HG03103 (cell line): ENCODE results near the gene JADE3.

ENCODE experiments used
- ATAC-seq: cut with Tn5 transposase; IDR thresholded peaks from one replicate; pipeline ENCODE4 v1.9.1; 2021; ENCODE audit warnings: low read depth; ENCODE audit not compliant: unreplicated experiment

Gene JADE3

DNA sequence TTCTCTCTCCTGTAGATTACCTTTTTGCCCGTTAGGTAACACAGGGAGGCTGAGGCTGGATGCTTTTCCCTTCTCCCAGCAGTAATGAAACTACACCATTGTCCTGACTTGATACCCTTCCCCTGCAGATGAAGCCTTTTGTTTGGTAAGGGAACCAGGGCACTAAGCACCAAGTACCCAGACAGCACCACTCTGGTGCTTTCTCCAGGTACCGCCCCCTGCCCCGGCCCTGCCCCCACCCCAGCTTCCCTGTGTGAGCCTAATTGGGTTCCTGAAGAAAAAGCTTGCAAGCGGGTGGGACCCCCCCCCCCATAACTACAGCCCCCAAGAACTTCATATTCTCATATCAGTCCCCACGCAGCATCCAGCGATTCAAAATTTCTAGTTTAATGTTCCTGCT is 79.8 kb downstream of the JADE3 start:
- no peak for ATAC-seq

DNA sequence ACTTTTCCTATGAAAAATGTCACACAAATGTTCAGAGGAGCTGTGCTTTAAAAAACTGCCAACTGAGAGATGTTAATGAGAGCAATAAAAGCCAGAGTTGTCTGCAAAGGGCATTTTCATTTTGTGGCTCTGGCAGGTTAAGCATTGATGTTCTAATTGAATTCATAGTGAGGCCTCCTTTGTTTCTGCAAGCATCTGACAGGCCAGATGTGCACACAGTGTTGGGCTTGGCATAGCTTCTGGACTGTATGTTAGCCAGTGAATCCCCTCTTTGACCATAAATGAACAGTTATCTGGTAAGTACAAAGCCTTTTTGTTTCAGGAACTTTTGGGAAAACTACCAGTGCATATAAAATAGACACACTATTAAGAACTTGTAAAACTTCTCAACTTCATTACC is 81.9 kb downstream of the JADE3 start:
- no peak for ATAC-seq

DNA sequence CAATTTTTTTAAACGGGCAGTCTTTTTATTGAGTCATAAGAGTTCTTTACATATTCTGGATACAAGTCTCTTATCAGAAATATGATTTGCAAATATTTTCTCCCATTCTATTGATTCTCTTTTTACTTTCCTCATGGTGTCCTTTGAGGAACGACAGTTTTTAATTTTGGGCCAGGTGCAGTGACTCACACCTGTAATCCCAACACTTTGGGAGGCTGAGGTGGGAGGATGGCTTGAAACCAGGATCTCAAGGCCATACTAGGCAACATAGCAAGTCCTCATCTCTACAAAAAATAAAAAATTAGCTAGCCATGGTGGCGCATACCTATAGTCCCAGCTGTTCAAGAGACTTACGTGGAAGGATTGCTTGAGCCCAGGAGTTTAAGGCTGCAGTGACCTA is 99.9 kb downstream of the JADE3 start:
- ATAC-seq = no peak

DNA sequence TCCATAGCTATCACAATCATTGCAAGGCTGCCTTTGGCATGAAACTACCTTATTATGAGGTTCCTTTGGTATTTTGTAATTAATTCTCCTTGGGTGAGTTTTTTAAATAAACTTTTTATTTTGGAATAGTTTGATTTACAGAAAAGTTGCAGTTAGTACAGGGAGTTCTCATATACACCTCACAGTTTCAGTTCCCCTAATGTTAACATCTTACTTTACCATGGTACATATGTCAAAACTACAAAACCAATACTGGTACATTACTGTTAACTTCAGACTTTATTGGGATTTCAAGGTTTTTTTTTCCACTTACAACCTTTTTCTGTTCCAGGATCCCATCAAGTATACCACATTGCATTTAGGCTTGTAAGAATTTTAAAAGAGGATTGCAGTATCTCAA is 114.0 kb downstream of the JADE3 start:
- ATAC-seq = no peak

DNA sequence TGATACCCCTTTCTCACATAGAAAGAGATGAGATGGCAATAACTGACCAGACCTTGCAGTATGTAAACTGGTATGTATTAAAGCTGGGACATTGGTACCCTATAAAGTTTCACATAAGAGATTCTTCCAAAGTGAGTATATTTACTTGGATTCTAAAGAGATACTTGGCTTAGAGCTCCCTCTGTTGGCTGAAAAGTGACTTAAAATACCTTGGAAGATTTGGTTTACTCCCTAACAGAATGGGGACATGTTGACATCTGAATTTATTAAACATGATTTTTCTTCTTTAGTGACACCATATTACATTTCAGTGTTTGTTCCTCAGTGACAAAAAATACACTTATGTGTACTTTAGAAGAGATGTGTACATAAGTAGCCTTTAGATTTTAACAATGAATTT is 118.1 kb downstream of the JADE3 start:
- ATAC-seq = no peak

DNA sequence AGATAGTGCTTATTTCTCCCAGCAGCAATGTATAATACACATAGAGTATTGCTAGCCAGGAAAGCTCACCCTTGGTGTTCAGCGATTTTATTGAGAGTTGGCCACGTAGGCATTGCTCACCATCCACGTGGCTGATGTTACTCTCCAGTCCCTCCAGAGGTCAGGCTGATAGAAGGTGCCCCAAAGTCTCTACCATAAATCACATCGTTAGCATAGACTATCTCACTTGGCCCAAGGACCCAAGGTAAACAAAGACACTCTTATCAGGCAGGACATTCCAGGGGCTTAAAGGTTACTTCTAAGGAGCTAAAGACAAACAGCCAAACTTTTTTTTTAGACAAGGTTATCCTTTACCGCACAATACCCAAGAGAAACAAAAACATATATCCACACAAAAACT is 135.8 kb downstream of the JADE3 start:
- no peak for ATAC-seq

DNA sequence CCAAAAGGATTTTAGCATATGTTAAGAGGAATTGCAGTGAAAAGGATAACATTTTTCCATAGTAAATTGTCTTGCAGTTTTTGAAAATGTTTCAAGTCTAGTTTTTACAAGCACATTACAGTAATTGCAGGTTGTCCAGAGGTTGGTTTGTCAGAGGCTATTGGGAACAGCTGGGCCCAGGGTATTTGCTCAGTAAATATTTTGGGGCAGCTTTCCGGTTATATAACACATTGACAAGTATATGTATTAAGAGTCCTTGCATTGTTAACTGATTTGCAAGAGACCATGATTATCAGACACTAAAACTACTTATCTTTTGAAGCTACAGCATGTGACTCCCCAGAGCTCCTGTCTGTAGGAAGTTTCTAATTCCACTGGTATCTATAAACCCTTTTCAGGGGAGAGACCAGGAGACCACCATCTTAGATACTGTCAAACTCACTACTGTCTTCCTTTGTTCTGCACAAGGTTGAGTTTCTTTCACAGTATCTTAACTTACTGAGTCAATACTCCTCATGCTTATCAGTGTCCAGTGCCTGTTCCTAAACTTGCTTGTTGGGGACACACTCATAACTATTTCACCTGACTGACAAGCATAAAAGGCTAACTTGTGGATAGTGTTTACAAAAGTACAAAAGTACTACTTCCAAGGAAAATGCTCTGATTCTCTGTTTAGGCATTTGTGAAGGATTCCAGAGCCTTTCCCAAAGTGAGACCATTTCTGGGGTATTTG is 147.1 kb downstream of the JADE3 start:
- ATAC-seq = no peak

DNA sequence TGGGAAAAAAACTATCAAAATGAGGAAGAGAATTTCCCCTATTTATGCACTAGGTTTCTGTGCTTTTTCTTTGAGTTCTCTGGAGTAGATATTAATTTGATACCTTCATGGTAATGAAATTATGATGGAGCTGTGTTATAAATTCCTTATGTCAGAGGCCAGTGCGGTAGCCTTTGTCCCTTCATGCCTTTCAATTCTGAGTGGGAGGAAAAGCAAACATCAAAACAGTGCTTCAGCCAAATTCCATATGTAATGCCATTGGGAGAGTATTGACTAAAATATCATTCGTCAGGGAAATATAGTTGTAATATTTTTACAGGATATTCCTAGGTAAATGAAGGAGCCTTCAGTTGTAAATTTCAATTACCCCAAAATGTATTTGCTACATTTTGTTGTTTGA is 148.5 kb downstream of the JADE3 start:
- no peak for ATAC-seq

DNA sequence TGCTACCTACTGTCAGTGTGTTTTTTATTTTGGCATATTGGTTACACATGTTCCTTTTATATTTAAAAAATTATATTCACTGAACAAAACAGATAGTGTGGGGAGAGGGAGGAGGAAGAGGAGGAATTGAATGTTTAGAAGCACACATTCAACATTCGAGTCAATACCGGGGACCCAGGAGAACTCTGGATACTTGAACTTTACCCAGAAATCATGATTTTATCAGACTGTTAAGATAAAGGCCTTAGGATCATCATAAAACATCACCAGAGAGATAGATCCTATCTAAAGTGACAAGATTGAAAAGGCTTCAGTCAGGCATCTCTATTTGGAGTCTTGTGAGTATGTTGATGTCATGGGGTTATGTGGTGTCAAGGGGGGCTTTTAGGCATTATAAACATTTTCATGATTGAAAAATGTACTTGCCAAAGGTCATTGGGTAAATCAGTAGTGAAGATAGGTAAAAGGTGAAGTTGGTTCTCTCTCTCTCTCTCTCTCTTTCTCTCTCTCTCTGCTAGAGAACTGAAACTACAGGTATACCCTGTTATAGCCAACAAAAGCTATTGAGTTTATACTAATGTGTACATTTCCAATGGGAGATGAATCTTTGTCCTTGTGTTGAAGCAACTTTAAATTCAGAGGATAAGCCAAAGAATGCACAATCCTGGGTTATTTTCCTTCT is 149.2 kb downstream of the JADE3 start:
- ATAC-seq = no peak

DNA sequence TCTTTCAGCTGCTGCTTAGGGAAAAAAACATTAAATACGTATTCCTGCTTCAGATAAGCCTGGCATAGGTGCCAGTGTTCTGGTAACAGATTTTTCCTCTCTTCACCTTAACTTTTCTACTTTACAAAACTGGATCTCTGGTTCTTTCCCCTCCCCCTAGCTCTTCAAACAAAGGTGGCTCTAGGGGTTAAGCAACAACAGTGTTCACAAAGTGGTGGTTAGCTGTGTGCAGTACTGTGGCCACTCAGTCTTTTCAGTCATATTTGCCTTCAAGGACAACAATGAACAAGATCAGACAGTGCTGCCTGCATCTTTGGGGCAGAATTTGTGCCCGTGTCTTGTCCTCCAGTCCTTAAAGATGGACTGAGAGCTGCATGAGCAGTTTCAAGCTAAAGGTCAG is 151.0 kb downstream of the JADE3 start:
- ATAC-seq = no peak

DNA sequence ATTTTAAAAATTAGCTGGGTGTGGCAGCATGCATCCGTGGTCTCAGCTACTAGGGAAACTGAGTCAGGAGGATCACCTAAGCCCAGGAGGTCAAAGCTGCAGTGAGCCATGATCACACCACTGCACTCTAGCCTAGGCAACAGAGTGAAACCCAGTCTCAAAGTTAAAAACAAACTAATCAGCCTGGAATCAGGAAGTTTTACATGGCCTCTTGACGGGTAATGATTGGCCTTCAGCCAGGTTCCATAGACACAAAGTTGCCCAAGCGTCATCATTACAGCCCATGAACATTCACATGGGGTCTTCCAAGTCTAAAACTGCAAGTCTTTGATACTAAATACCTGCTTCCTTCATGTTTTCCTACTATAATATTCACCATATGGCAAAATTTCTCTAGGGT is 156.0 kb downstream of the JADE3 start:
- ATAC-seq = no peak

DNA sequence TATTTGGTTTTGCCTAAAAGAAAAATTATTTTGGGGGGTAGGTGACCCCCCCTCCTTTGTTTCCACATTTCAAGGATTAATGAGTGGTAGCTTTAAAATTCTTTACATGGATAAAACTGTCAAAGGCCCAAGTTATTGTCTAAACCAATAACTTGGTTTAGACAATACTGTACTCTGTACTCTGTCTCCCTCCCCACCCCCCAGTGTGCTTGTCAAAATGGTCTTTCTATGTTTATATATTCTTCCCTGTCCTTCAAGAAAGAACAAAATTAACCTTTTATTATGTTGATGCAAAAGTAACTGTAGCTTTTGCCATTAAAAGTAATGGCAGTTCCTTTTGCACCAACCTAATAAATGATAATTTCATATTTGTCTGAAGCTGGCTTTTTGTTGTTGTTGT is 156.5 kb downstream of the JADE3 start:
- ATAC-seq = no peak

DNA sequence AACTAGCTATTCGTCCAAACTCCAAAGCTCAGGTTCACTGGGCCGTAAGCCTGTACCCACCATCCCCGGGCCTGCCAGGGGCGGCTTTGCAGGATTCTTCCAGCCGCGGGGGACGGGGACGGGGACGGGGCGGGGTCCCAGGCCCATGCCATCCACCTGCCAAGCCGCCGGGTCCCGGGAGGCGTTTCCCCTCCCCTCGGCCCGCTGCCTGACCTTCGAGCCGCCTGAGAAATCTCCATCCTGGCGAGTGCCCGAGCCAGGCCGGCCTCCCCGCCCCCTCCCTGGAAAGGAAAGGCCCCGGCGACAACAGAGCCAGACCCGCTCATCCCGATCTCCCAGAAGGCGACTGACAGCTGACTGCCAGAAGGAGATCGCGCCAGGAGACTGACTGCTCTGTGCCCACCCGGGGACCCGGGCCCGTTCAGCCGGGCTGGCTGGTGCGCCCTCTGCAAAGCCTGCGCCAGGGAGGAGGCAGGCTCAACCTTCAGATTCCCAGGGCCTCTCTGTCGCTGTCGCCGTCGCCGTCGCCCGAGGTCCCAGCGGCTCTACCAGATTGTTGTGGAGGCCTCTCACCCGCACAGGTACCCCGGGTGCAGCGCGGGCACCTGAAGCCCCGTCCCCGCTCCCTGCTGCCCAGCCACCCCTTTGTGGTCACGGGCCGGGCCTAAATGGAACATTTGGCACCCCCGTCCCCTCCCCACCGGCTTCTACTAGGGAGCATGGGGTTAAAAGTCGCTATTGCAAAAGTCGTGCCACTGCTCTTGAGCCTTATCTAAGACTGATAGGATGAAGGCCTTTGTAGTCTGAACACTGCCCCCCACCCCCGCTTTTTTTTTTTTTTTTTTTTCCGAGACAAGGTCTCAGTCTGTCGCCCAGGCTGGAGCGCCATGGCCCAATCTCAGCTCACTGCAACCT is 166.2 kb downstream of the JADE3 start, which contains the start of gene RGN:
RGN (plus strand) TSS at position 315 of the 915 bp plus-strand sequence. CDS start 2,702 bp downstream, outside the sequence.
- no peak for ATAC-seq

DNA sequence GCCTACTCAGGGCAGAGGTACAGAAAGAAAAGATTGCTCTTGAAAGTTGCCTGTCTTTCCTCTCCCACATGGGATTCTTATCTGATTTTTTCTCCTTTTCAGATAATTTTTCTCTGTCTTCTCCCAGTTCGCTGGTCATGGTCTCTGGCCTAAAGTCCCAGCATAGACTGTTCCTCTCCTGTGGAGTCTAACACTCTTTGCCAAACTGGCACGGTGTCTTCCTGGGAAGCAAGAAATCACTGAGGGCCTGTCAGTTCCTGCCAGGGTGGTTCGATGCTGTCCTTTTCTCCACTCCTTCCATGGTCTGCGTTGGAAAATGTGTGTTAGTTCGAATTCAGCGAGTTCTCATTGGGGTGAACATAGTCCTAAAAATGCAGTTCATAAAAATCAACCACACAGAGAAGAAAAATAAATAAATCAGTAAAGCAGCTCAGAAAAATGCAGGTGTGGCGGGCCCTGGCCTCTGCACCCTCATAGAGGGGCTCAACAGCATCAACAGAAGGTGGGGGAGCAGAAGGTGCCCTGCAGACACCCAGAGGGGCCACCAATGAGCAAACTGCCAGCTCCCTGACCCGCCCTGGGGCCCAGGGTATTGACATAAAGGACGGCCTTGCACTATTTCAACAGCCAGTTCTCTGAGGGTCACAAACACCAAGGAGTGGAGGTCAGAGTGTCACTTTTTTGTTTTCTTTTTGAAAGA is 168.1 kb downstream of the JADE3 start:
- ATAC-seq = no peak

DNA sequence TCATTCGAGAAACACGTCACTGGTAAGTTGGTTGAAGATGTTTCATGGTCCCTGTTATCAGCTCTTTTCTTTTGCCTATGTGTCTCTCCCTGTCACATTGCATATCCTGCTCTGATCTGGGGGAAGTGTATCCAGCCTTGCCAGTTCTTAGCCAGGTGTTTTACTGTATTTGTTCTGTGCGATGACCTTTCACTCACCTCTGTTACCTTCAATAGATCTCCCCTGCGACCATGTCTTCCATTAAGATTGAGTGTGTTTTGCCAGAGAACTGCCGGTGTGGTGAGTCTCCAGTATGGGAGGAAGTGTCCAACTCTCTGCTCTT is 168.7 kb downstream of the JADE3 start:
- ATAC-seq = no peak

DNA sequence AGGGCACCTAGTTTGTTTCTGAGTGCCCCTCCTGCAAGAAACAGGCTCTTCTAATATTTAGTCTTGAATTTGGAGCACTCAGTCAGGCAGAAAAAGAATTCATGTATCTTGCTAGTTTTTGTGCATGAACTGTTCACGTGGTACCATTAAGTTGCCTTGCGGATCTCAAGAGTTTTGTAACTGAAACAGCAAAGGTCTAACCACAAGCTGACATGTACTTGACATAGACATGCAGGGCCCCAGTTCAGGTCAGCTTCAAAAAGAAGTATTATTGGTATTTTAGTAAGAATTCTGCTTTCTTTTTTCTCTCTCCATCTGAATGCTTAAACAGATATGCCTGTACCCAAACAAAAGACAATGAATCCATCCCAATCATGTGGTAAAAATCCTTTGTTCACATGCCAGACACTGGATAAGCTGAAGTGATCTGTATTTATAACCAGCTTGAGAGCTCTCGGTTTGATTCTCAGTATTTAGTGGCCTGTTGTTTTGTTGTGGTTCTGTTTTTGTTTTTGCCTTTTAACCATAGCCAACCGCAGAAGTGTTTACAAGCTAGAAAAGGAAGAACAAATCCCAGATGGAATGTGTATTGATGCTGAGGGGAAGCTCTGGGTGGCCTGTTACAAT is 179.0 kb downstream of the JADE3 start:
- ATAC-seq = no peak

DNA sequence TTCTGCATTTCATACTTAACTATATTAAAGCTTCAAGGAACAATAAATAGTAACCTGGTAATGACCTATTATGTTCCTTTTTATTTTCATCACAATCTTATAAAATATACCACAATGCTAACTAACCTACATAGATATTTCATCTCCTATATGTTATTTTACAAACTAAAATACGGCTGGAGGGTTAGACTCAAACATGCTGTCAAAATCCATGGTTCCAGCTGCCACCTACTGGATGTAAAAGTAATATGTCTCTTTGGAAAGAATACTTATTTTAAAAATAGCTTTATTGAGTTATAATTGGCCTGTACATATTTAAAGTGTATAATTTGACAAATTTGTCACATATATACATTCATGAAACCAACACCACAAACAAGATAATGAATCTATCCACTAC is 181.0 kb downstream of the JADE3 start:
- ATAC-seq = no peak

DNA sequence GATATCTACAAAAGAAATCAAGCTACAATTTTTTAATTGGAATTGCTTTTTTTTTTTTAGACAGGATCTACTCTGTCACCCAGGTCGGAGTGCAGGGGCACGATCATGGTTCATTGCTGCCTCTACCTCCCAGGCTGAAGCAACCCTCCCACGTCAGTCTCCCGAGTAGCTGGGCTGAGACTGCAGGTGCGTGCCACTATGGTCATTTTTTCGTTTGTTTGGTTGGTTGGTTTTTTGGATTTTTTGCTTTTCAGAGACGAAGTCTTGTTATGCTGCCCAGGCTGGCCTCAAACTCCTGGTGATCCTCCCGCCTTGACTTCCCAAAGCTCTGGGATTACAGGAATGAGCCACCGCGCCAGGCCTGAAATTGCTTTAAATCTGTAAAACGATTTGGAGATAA is 181.6 kb downstream of the JADE3 start:
- ATAC-seq = no peak

DNA sequence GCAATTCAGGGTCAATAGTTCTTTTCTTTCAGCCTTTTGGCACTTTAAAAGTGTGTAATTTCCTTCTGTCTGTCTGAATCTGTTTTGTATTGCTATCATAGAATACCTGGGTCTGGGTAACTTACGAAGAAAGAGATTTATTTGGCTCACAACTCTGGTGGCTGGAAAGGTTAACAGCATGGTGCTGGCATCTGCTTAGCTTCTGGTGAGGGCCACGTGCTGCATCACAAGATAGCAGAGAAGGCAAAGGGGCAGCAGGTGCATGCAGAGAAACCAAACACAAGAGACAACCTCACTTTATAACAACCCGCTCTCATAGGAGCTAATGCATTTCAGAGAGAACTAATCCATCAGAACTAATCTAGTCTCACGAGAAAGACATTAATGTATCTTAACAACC is 184.8 kb downstream of the JADE3 start:
- no peak for ATAC-seq

DNA sequence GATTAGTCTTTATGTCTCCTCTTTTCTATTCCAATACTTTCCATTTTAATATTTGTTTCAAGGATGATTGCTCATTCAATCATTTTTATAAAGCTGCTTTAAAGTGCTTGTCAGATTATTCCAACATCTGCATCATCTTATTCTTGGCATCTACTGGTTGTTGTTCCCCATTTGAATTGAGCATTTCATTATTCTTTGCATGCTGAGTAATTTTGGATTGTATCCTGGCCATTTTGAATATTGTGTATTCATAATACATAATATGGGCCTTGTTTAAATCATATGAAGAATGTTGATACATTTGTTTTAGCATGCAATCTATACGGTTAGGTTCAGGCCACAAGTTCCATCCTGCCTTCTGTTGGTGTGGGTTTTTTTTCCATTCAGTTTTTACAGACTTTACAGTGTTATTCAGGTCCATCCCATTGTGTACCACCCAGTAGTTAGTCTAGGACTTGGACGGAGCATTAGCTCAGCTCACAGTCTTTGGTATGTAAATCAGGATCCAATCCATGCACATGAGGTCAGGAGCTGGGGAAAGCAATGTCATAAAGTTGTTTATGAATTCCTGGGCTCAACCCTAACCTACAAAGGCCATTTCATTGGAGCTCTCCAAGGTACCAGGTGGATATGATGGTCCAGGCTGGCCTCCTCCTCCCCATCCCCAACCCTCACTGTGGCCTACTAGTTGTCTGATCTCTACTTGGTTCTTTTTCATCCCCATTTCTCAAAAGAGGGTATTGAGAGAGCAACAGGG is 186.3 kb downstream of the JADE3 start:
- ATAC-seq = no peak
